ENCODE data around the gene C1orf35.

Gene C1orf35

GRCh38 chr1:228123505-228123904, 20.4 kb upstream of the C1orf35 start:
- TF ChIP-seq FOXM1 (IDR thresholded peaks at IDR 0.05; ENCODE audit: borderline replicate concordance) (no peak), BHLHE40 (IDR thresholded peaks at IDR 0.05; ENCODE audit: borderline replicate concordance) (no peak), ELF4 (IDR thresholded peaks at IDR 0.05) (no peak), NFRKB (IDR thresholded peaks at IDR 0.05) (no peak), FOXA1 (IDR thresholded peaks at IDR 0.05) (no peak), PKNOX1 (IDR thresholded peaks at IDR 0.05) (no peak), TARDBP (IDR thresholded peaks at IDR 0.05) (no peak), HDGF (IDR thresholded peaks at IDR 0.05; ENCODE audit: borderline replicate concordance) (no peak), ZNF384 (IDR thresholded peaks at IDR 0.05) (no peak), ARNT (IDR thresholded peaks at IDR 0.05) (no peak), L3MBTL2 (conservative IDR thresholded peaks at IDR 0.05) (no peak), FOXK2 (IDR thresholded peaks at IDR 0.05) (no peak), LEF1 (IDR thresholded peaks at IDR 0.05; ENCODE audit: borderline replicate concordance) (no peak), SUZ12 (IDR thresholded peaks at IDR 0.05) (no peak), CTBP1 (IDR thresholded peaks at IDR 0.05; ENCODE audit: borderline replicate concordance) (no peak), SP1 (IDR thresholded peaks at IDR 0.05) (no peak)
- POLR2A ChIA-PET, result interaction anchor here (0.6 kb wide), 1 partner anchor 10 kb away, joined by 3 read pairs; no protein-coding TSS in a partner anchor
- no peak for DNase-seq (ENCODE audit: extremely low spot score)
- CTCF ChIA-PET, result no interaction called here

- ChIA-PET POLR2A (no interaction called here), CTCF (interaction anchor here (1.8 kb wide), 1 partner anchor 8 kb away, joined by 6 read pairs; no protein-coding TSS in a partner anchor)
- DNase-seq (ENCODE audit: extremely low spot score), result peak; percentile 2
- TF ChIP-seq TARDBP (IDR thresholded peaks at IDR 0.05) (no peak), SUZ12 (IDR thresholded peaks at IDR 0.05) (no peak), PKNOX1 (IDR thresholded peaks at IDR 0.05) (no peak), NFRKB (IDR thresholded peaks at IDR 0.05) (no peak), ELF4 (IDR thresholded peaks at IDR 0.05) (no peak), ZNF384 (IDR thresholded peaks at IDR 0.05) (no peak), FOXM1 (IDR thresholded peaks at IDR 0.05; ENCODE audit: borderline replicate concordance) (no peak)
Observed at GRCh38 chr1:228122921-228123441, 19.9 kb upstream of the C1orf35 start.

GRCh38 chr1:228120857-228121489, 17.8 kb upstream of the C1orf35 start:
- POLR2A ChIA-PET, result interaction anchor here (1.1 kb wide), 1 partner anchor 11 kb away, joined by 3 read pairs; the partner anchor contains the start of gene MRPL55
- TF ChIP-seq FOXK2 (IDR thresholded peaks at IDR 0.05) (no peak), FOXM1 (IDR thresholded peaks at IDR 0.05; ENCODE audit: borderline replicate concordance) (no peak), PKNOX1 (IDR thresholded peaks at IDR 0.05) (no peak), HDGF (IDR thresholded peaks at IDR 0.05; ENCODE audit: borderline replicate concordance) (no peak)
- CTCF ChIA-PET, result no interaction called here
- DNase-seq (ENCODE audit: extremely low spot score), result no peak

- POLR2A ChIA-PET, result no interaction called here
- TF ChIP-seq TARDBP (IDR thresholded peaks at IDR 0.05) (no peak), FOXM1 (IDR thresholded peaks at IDR 0.05; ENCODE audit: borderline replicate concordance) (no peak), CTBP1 (IDR thresholded peaks at IDR 0.05; ENCODE audit: borderline replicate concordance) (no peak), ELF4 (IDR thresholded peaks at IDR 0.05) (no peak), FOXA1 (IDR thresholded peaks at IDR 0.05) (no peak), NFRKB (IDR thresholded peaks at IDR 0.05) (no peak), LEF1 (IDR thresholded peaks at IDR 0.05; ENCODE audit: borderline replicate concordance) (no peak), L3MBTL2 (conservative IDR thresholded peaks at IDR 0.05) (no peak)
- no peak for DNase-seq (ENCODE audit: extremely low spot score)
- CTCF ChIA-PET, result no interaction called here
Observed at GRCh38 chr1:228120351-228120750, 17.2 kb upstream of the C1orf35 start.

GRCh38 chr1:228118040-228118439, 14.9 kb upstream of the C1orf35 start:
- POLR2A ChIA-PET, result interaction anchor here (1.0 kb wide), 1 partner anchor 8 kb away, joined by 3 read pairs; no protein-coding TSS in a partner anchor
- TF ChIP-seq NFRKB (IDR thresholded peaks at IDR 0.05), result 0 out of 2 replicates have a peak, but pooled peaks have one; percentile 30
- no peak for TF ChIP-seq ARNT (IDR thresholded peaks at IDR 0.05)
- no peak for TF ChIP-seq HDGF (IDR thresholded peaks at IDR 0.05; ENCODE audit: borderline replicate concordance)
- TF ChIP-seq FOXM1 (IDR thresholded peaks at IDR 0.05; ENCODE audit: borderline replicate concordance), result 0 out of 2 replicates have a peak, but pooled peaks have one; percentile 37
- 0 out of 2 replicates have a peak, but pooled peaks have one; percentile 21 for TF ChIP-seq PKNOX1 (IDR thresholded peaks at IDR 0.05)
- no peak for DNase-seq (ENCODE audit: extremely low spot score)
- CTCF ChIA-PET, result no interaction called here

GRCh38 chr1:228117335-228117734, 14.2 kb upstream of the C1orf35 start:
- TF ChIP-seq SP1 (IDR thresholded peaks at IDR 0.05), result no peak
- no peak for TF ChIP-seq ELF4 (IDR thresholded peaks at IDR 0.05)
- no peak for TF ChIP-seq BHLHE40 (IDR thresholded peaks at IDR 0.05; ENCODE audit: borderline replicate concordance)
- no peak for TF ChIP-seq CTBP1 (IDR thresholded peaks at IDR 0.05; ENCODE audit: borderline replicate concordance)
- ChIA-PET CTCF (no interaction called here), POLR2A (no interaction called here)
- DNase-seq (ENCODE audit: extremely low spot score), result no peak

All from HEK293T (cell line).